ENCODE results near the gene KLHL29.

The KLHL29 gene

GRCh38 chr2:23622466-23622865 is 237.5 kb downstream of the KLHL29 start:
- no peak for DNase-seq

GRCh38 chr2:23622966-23623675 is 238.1 kb downstream of the KLHL29 start:
- DNase-seq: no peak

- peak; percentile 44 for DNase-seq
Measured at GRCh38 chr2:23624378-23624777, 239.4 kb downstream of the KLHL29 start.

GRCh38 chr2:23624915-23625314 is 239.9 kb downstream of the KLHL29 start:
- DNase-seq: no peak

- no peak for DNase-seq
Measured at GRCh38 chr2:23625726-23626125, 240.7 kb downstream of the KLHL29 start.

GRCh38 chr2:23626701-23627230 is 241.8 kb downstream of the KLHL29 start:
- DNase-seq: no peak

- no peak for DNase-seq
Measured at GRCh38 chr2:23627236-23628009, 242.4 kb downstream of the KLHL29 start.

GRCh38 chr2:23628926-23629771 is 244.2 kb downstream of the KLHL29 start:
- no peak for DNase-seq

GRCh38 chr2:23629772-23630480 is 244.9 kb downstream of the KLHL29 start:
- DNase-seq: no peak

GRCh38 chr2:23630961-23631360 is 246.0 kb downstream of the KLHL29 start:
- no peak for DNase-seq

- DNase-seq: no peak
Measured at GRCh38 chr2:23631389-23631788, 246.4 kb downstream of the KLHL29 start.

- DNase-seq: no peak
Measured at GRCh38 chr2:23632386-23632785, 247.4 kb downstream of the KLHL29 start.

GRCh38 chr2:23632831-23633395 is 247.9 kb downstream of the KLHL29 start:
- no peak for DNase-seq

- no peak for DNase-seq
Measured at GRCh38 chr2:23633966-23634365, 249.0 kb downstream of the KLHL29 start.

GRCh38 chr2:23635442-23636340 is 250.7 kb downstream of the KLHL29 start:
- DNase-seq: no peak

- DNase-seq: no peak
Measured at GRCh38 chr2:23636426-23636825, 251.4 kb downstream of the KLHL29 start.

- DNase-seq: no peak
Measured at GRCh38 chr2:23637011-23637778, 252.2 kb downstream of the KLHL29 start.

- peak; percentile 42 for DNase-seq
Measured at GRCh38 chr2:23639406-23639982, 254.5 kb downstream of the KLHL29 start.

- DNase-seq: no peak
Measured at GRCh38 chr2:23640711-23641110, 255.7 kb downstream of the KLHL29 start.

- DNase-seq: no peak
Measured at GRCh38 chr2:23642516-23642915, 257.5 kb downstream of the KLHL29 start.
